K562 (cell line): Measurements from ENCODE around the gene NTN3. TPM values are rescaled to one million over a fixed set of nuclear protein-coding genes. Genes with fewer than 3 reads are reported as not detected.

Source experiments
- CXXC5 ChIP-seq: fragments of 250-450 bp; sonication (Bioruptor Pico); IDR thresholded peaks from 2 replicates; pipeline ENCODE4 v1.8.0; 2022; ENCODE audit warnings: inconsistent platforms, mild to moderate bottlenecking, moderate library complexity
- HDAC1 ChIP-seq, 2 experiments: fragments of 450-650 bp; IDR thresholded peaks; 2 replicates each; pipeline ENCODE4 v1.6.1; 2016 to 2017; ENCODE audit warnings: inconsistent platforms in 1 of 2, mild to moderate bottlenecking in 1 of 2, moderate library complexity in 1 of 2
- JUNB ChIP-seq: fragments of 450-650 bp; formaldehyde crosslinking; conservative IDR thresholded peaks from 2 replicates; pipeline ENCODE4 v1.4.0; 2020; ENCODE audit warnings: mild to moderate bottlenecking
- MCM5 ChIP-seq: fragments of 450-650 bp; IDR thresholded peaks from 2 replicates; pipeline ENCODE4 v1.6.1; 2016; ENCODE audit warnings: low read depth
- NFATC3 ChIP-seq: fragments of 450-650 bp; IDR thresholded peaks from 2 replicates; pipeline ENCODE4 v1.6.1; 2017; ENCODE audit warnings: mild to moderate bottlenecking
- PCBP1 ChIP-seq: fragments of 200-400 bp; formaldehyde crosslinking; IDR thresholded peaks from 2 replicates; pipeline ENCODE4 v1.6.1; 2018; ENCODE audit warnings: mild to moderate bottlenecking, low read depth, low read length; ENCODE audit not compliant: poor library complexity, severe bottlenecking
- SAP30 ChIP-seq: fragments of 200-600 bp; sonication (generic); IDR thresholded peaks from 2 replicates; pipeline ENCODE4 v1.6.1; 2012; ENCODE audit warnings: borderline replicate concordance, low read depth, mild to moderate bottlenecking, moderate library complexity, low read length, control low read depth, inconsistent platforms; ENCODE audit not compliant: insufficient read depth, poor library complexity, severe bottlenecking
- SIN3B ChIP-seq: fragments of 450-650 bp; IDR thresholded peaks from 2 replicates; pipeline ENCODE4 v1.6.1; 2017; ENCODE audit warnings: low read depth, mild to moderate bottlenecking, moderate library complexity
- SMAD2 ChIP-seq: fragments of 150-350 bp; IDR thresholded peaks from 2 replicates; pipeline ENCODE4 v1.6.1; 2014; ENCODE audit warnings: low read depth, mild to moderate bottlenecking, low read length
- SMARCE1 ChIP-seq: fragments of 450-650 bp; IDR thresholded peaks from 2 replicates; pipeline ENCODE4 v1.7.1; 2016; ENCODE audit warnings: mild to moderate bottlenecking
- SREBF2 ChIP-seq: sonication (generic); formaldehyde crosslinking; IDR thresholded peaks from 2 replicates; pipeline ENCODE4 v1.4.0; 2020; ENCODE audit warnings: mild to moderate bottlenecking, missing genetic modification reagents
- TAF1 ChIP-seq: IDR thresholded peaks from 2 replicates; pipeline ENCODE4 v1.6.1; 2011; ENCODE audit warnings: mild to moderate bottlenecking, low read length, moderate library complexity; ENCODE audit not compliant: insufficient read depth, control insufficient read depth, severe bottlenecking; ENCODE audit errors: extremely low read depth
- THRAP3 ChIP-seq: fragments of 450-650 bp; IDR thresholded peaks from 2 replicates; pipeline ENCODE4 v1.6.1; 2016; ENCODE audit warnings: mild to moderate bottlenecking, inconsistent platforms, borderline replicate concordance
- ZKSCAN8 ChIP-seq: fragments of 200-800 bp; sonication (Bioruptor generic); IDR thresholded peaks from 2 replicates; pipeline ENCODE4 v1.6.1; 2016; ENCODE audit warnings: missing genetic modification characterization, missing compliant biosample characterization
- ZNF431 ChIP-seq: sonication (generic); formaldehyde crosslinking; IDR thresholded peaks from 2 replicates; pipeline ENCODE4 v1.8.0; 2022; ENCODE audit warnings: mild to moderate bottlenecking, missing genetic modification reagents
- ZNF830 ChIP-seq: fragments of 250-450 bp; sonication (Bioruptor Pico); IDR thresholded peaks from 2 replicates; pipeline ENCODE4 v1.5.0; 2021; ENCODE audit warnings: mild to moderate bottlenecking
- polyA plus RNA-seq, 8 experiments: library from polyadenylated mRNA; depleted of rRNA in 4 of 8; stranded (reverse) in 5 of 8; unstranded in 3 of 8; fragments of >200 nt; fragmentation: Nextera tagmentation in 2 of 8; fragmentation: Illumina TruSeq in 1 of 8; extraction: Ambion mirVana in 2 of 8; extraction: Trizol in 1 of 8; gene quantifications; 2 replicates each; pipeline versions ENCODE4 v1.2.1 to v1.2.3, GENCODE V29; 2011 to 2014; ENCODE audit warnings: inconsistent platforms in 1 of 8, missing spikeins in 1 of 8
- total RNA-seq, 7 experiments: library from RNA; depleted of rRNA in 6 of 7; stranded (reverse); fragments of >200 nt in 6 of 7; fragmentation: Illumina TruSeq in 2 of 7; extraction: Trizol in 2 of 7; gene quantifications; 2 replicates each; pipeline versions ENCODE4 v1.2.1 to v1.2.3, GENCODE V29; 2011 to 2021; ENCODE audit warnings: low replicate concordance in 1 of 7
- TF ChIP-seq, protein P1 (sequence below): fragments of 250-450 bp; sonication (Bioruptor Pico); IDR thresholded peaks from 2 replicates; pipeline ENCODE4 v1.4.0; 2020
- TF ChIP-seq, protein P2 (sequence below): fragments of 250-450 bp; sonication (Bioruptor Pico); IDR thresholded peaks from 2 replicates; pipeline ENCODE4 v1.4.0; 2020; ENCODE audit warnings: mild to moderate bottlenecking
- TF ChIP-seq, protein P3 (sequence below): sonication (generic); formaldehyde crosslinking; IDR thresholded peaks from 2 replicates; pipeline ENCODE4 v1.8.1; 2022; ENCODE audit warnings: missing genetic modification reagents
- TF ChIP-seq, protein P4 (sequence below), 2 experiments: fragments of 150-350 bp in 1 of 2; IDR thresholded peaks; 2 replicates each; pipeline ENCODE4 v1.6.1; 2012 to 2016; ENCODE audit warnings: low read depth in 2 of 2, low read length in 2 of 2, mild to moderate bottlenecking in 1 of 2, moderate library complexity in 1 of 2

NTN3 gene
- total and polyA plus RNA-seq, 9 of the 15 experiments (the other 6 are each of a cell fraction or from before 2014, with no cell fraction given): not detected

DNA sequence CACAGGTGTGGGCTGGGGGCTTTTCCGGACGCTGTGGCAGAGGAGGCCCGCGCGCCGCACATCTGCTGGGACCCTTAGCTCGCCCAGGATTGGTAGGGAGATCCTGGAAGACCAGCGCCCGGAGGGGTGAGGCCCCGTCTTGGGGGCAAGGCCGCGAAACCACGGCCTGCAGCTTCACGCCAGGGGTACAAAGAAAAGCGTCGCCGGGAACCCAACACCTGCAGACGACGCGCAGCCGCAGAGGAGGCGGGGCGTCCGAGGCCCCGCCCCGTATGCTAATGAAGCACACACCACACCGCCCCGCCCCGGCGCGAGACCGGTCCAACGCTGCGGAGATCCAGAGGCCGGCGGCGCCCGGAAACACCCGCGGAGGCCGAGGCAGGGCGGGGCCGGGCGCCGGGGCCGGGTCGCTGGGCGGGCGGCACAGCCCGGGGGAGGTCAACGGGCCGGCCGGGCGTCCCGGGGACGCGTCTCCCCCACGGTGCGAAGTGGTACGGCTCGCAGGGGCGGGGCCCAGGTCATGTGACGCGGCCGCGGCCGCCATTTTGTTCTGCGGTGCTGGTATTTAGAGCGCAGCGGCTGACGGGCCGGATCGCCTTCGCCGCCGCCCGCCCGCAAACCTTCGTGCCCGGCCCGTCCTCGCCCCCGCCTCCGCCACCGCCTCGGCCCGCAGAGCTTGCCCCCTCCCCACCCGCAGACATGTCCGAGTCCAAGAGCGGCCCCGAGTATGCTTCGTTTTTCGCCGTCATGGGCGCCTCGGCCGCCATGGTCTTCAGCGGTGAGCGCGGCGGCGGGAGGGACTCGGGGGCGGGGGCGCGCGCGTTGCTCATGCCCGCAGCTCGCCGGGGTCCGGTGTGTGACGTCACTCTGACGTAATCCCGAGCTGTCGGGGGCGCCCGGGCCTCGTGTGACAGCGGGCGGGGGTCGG, 42.6 kb downstream of the NTN3 start, which contains the start of gene ATP6V0C (continued):
- TF ChIP-seq HDAC1 (IDR thresholded peaks at IDR 0.05) (peak in 1 of 2 experiments; percentile 89; a peak in 2 of 4 replicates), MCM5 (no peak), SIN3B (peak; percentile 74), SAP30 (no peak), PCBP1 (peak; percentile 80), NFATC3 (no peak), SMAD2 (no peak), ZNF830 (no peak), THRAP3 (no peak), SREBF2 (CRISPR knock-in tag) (no peak), SMARCE1 (no peak), TAF1 (peak; percentile 92), ZNF431 (no peak), ZKSCAN8 (CRISPR knock-in tag) (no peak), JUNB (CRISPR knock-in tag) (0 out of 2 replicates have a peak, but pooled peaks have one; percentile 27), CXXC5 (peak; percentile 94)
- TF ChIP-seq, protein P1, sequence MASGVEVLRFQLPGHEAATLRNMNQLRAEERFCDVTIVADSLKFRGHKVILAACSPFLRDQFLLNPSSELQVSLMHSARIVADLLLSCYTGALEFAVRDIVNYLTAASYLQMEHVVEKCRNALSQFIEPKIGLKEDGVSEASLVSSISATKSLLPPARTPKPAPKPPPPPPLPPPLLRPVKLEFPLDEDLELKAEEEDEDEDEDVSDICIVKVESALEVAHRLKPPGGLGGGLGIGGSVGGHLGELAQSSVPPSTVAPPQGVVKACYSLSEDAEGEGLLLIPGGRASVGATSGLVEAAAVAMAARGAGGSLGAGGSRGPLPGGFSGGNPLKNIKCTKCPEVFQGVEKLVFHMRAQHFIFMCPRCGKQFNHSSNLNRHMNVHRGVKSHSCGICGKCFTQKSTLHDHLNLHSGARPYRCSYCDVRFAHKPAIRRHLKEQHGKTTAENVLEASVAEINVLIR (CRISPR knock-in tag): peak; percentile 84
- TF ChIP-seq, protein P2, sequence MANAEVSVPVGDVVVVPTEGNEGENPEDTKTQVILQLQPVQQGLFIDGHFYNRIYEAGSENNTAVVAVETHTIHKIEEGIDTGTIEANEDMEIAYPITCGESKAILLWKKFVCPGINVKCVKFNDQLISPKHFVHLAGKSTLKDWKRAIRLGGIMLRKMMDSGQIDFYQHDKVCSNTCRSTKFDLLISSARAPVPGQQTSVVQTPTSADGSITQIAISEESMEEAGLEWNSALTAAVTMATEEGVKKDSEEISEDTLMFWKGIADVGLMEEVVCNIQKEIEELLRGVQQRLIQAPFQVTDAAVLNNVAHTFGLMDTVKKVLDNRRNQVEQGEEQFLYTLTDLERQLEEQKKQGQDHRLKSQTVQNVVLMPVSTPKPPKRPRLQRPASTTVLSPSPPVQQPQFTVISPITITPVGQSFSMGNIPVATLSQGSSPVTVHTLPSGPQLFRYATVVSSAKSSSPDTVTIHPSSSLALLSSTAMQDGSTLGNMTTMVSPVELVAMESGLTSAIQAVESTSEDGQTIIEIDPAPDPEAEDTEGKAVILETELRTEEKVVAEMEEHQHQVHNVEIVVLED (CRISPR knock-in tag): peak; percentile 60
- TF ChIP-seq, protein P3, sequence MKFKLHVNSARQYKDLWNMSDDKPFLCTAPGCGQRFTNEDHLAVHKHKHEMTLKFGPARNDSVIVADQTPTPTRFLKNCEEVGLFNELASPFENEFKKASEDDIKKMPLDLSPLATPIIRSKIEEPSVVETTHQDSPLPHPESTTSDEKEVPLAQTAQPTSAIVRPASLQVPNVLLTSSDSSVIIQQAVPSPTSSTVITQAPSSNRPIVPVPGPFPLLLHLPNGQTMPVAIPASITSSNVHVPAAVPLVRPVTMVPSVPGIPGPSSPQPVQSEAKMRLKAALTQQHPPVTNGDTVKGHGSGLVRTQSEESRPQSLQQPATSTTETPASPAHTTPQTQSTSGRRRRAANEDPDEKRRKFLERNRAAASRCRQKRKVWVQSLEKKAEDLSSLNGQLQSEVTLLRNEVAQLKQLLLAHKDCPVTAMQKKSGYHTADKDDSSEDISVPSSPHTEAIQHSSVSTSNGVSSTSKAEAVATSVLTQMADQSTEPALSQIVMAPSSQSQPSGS (CRISPR knock-in tag): peak; percentile 84; the same call in 1 of the 2 replicates
- TF ChIP-seq, protein P4, sequence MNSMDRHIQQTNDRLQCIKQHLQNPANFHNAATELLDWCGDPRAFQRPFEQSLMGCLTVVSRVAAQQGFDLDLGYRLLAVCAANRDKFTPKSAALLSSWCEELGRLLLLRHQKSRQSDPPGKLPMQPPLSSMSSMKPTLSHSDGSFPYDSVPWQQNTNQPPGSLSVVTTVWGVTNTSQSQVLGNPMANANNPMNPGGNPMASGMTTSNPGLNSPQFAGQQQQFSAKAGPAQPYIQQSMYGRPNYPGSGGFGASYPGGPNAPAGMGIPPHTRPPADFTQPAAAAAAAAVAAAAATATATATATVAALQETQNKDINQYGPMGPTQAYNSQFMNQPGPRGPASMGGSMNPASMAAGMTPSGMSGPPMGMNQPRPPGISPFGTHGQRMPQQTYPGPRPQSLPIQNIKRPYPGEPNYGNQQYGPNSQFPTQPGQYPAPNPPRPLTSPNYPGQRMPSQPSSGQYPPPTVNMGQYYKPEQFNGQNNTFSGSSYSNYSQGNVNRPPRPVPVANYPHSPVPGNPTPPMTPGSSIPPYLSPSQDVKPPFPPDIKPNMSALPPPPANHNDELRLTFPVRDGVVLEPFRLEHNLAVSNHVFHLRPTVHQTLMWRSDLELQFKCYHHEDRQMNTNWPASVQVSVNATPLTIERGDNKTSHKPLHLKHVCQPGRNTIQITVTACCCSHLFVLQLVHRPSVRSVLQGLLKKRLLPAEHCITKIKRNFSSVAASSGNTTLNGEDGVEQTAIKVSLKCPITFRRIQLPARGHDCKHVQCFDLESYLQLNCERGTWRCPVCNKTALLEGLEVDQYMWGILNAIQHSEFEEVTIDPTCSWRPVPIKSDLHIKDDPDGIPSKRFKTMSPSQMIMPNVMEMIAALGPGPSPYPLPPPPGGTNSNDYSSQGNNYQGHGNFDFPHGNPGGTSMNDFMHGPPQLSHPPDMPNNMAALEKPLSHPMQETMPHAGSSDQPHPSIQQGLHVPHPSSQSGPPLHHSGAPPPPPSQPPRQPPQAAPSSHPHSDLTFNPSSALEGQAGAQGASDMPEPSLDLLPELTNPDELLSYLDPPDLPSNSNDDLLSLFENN (IDR thresholded peaks at IDR 0.05; ENCODE audit: low read depth in 2 of 2, low read length in 2 of 2): peak in 1 of 2 experiments; percentile 32; a peak in 1 of 4 replicates
